Uterus (tissue), 4 donors: ENCODE measurements around the gene ACACB. TPM values are rescaled to one million over a fixed set of nuclear protein-coding genes. Genes with fewer than 3 reads are reported as not detected.

Experiments used
- DNase-seq, 2 donors: peaks; one replicate each; pipeline ENCODE4 v3.0.0-alpha.2; 2019 to 2020
- H3K27ac ChIP-seq, 2 donors: fragments of 200-600 bp; sonication (generic); 1 replicate in 1 of 2; 2 replicates in 1 of 2; pipeline ENCODE4 v1.5.1; 2016 to 2018
- H3K27me3 ChIP-seq, 2 donors: fragments of 200-600 bp; sonication (generic); one replicate each; pipeline ENCODE4 v1.5.1; 2018 to 2019; ENCODE audit warnings: control low read depth in 1 of 2
- H3K36me3 ChIP-seq, 2 donors: fragments of 200-600 bp; sonication (generic); one replicate each; pipeline ENCODE4 v1.5.1; 2019; ENCODE audit warnings: control low read depth in 1 of 2
- H3K4me1 ChIP-seq, 2 donors: fragments of 200-600 bp; sonication (generic); one replicate each; pipeline ENCODE4 v1.5.1; 2018 to 2019; ENCODE audit warnings: control low read depth in 1 of 2
- H3K4me3 ChIP-seq, 2 donors: fragments of 200-600 bp; sonication (generic); 1 replicate in 1 of 2; 2 replicates in 1 of 2; pipeline ENCODE4 v1.5.1; 2018 to 2019; ENCODE audit warnings: mild to moderate bottlenecking in 1 of 2
- H3K9me3 ChIP-seq, 2 donors: fragments of 200-600 bp; sonication (generic); one replicate each; pipeline ENCODE4 v1.5.1; 2019; ENCODE audit warnings: control low read depth in 1 of 2
- CTCF ChIP-seq, 4 experiments: fragments of 200-600 bp in 2 of 4; fragments of 450-650 bp in 2 of 4; sonication (generic) in 2 of 4; IDR thresholded peaks; one replicate each; pipeline ENCODE4 v1.5.1; 2016 to 2019; ENCODE audit warnings: antibody characterized with exemption in 4 of 4, mild to moderate bottlenecking in 2 of 4, moderate library complexity in 1 of 4
- POLR2A ChIP-seq, 2 donors: fragments of 450-650 bp; IDR thresholded peaks; one replicate each; pipeline ENCODE4 v1.6.1; 2016; ENCODE audit warnings: antibody characterized with exemption in 2 of 2, mild to moderate bottlenecking in 1 of 2, moderate library complexity in 1 of 2
- intact Hi-C: fragments of 100-400 bp; cut with DNase I; formaldehyde crosslinking; loops from one replicate; pipeline ENCODE4 v1.15.1; 2023; ENCODE audit warnings: low total_unique reads
- total RNA-seq, 4 donors: library from RNA; depleted of rRNA in 3 of 4; stranded (reverse); fragments of >200 nt in 3 of 4; gene quantifications; one replicate each; pipeline versions ENCODE4 v1.1.0 to v1.2.4, GENCODE V29; 2014 to 2023
- donor health status: DM: yes; HTN: yes; CAD: no.

Gene ACACB
- total RNA-seq, 4 donors from 2014 or later: 22.0 to 137 (median 97.2) TPM

DNA sequence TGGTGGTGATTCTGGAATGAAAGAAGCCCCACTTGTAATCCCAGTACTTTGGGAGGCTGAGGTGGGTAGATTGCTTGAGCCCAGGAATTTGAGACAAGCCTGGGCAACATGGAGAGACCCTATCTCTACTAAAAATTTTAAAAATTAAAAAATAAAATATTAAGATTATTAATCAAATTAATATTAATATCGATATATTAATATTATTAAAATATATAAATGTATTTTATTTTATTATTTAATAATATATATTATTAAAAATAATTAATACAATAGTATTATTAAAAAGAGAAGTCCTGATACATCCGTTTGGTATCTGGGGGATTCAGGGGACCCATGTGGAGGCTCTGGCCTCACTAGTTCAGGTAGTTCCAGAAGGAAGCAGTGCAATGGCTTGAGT lies 124.0 kb downstream of the ACACB start:
- intact Hi-C loops: no loop called here
- TF ChIP-seq CTCF (IDR thresholded peaks at IDR 0.05) (no peak), POLR2A (IDR thresholded peaks at IDR 0.05) (no peak)
- H3K36me3 ChIP-seq: no peaks in the 10 kb centered on the region
- no peaks in the 10 kb centered on the region for H3K27me3 ChIP-seq
- H3K27ac ChIP-seq: no peak overlapping the region
- DNase-seq: no peak
- H3K9me3 ChIP-seq: no peaks in the 10 kb centered on the region
- H3K4me1 ChIP-seq: no peaks in the 10 kb centered on the region
- H3K4me3 ChIP-seq: no peak overlapping the region

GRCh38 chr12:109241936-109242335 lies 125.5 kb downstream of the ACACB start:
- Histone ChIP-seq H3K27me3 (no peaks in the 10 kb centered on the region), H3K4me1 (no peaks in the 10 kb centered on the region), H3K27ac (no peak overlapping the region), H3K4me3 (no peak overlapping the region), H3K36me3 (no peaks in the 10 kb centered on the region), H3K9me3 (no peaks in the 10 kb centered on the region)
- intact Hi-C loops: no loop called here
- TF ChIP-seq POLR2A (IDR thresholded peaks at IDR 0.05) (no peak), CTCF (IDR thresholded peaks at IDR 0.05) (no peak)
- no peak for DNase-seq

- intact Hi-C loops: no loop called here
- Histone ChIP-seq H3K36me3 (no peaks in the 10 kb centered on the region), H3K9me3 (no peaks in the 10 kb centered on the region), H3K4me1 (no peaks in the 10 kb centered on the region), H3K27ac (no peak overlapping the region), H3K27me3 (no peaks in the 10 kb centered on the region), H3K4me3 (no peak overlapping the region)
- DNase-seq: no peak
- TF ChIP-seq CTCF (IDR thresholded peaks at IDR 0.05): no peak
- TF ChIP-seq POLR2A (IDR thresholded peaks at IDR 0.05): no peak
Measured at GRCh38 chr12:109244073-109244472, 127.7 kb downstream of the ACACB start.

DNA sequence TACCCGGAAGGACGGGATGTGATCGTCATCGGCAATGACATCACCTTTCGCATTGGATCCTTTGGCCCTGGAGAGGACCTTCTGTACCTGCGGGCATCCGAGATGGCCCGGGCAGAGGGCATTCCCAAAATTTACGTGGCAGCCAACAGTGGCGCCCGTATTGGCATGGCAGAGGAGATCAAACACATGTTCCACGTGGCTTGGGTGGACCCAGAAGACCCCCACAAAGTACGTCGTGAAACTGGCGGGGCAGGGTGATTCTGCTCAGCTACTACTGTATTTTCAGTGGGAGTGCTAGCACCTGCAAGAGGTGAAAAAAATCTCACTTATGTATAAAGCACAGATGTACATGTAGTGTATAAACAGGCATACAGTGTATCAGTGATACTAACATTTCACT lies 129.8 kb downstream of the ACACB start:
- H3K36me3 ChIP-seq: no peaks in the 10 kb centered on the region
- H3K27ac ChIP-seq: no peak overlapping the region
- TF ChIP-seq CTCF (IDR thresholded peaks at IDR 0.05): no peak
- TF ChIP-seq POLR2A (IDR thresholded peaks at IDR 0.05): no peak
- H3K9me3 ChIP-seq: no peaks in the 10 kb centered on the region
- H3K4me3 ChIP-seq: no peak overlapping the region
- no peaks in the 10 kb centered on the region for H3K4me1 ChIP-seq
- no peaks in the 10 kb centered on the region for H3K27me3 ChIP-seq
- no peak for DNase-seq
- intact Hi-C loops: no loop called here

DNA sequence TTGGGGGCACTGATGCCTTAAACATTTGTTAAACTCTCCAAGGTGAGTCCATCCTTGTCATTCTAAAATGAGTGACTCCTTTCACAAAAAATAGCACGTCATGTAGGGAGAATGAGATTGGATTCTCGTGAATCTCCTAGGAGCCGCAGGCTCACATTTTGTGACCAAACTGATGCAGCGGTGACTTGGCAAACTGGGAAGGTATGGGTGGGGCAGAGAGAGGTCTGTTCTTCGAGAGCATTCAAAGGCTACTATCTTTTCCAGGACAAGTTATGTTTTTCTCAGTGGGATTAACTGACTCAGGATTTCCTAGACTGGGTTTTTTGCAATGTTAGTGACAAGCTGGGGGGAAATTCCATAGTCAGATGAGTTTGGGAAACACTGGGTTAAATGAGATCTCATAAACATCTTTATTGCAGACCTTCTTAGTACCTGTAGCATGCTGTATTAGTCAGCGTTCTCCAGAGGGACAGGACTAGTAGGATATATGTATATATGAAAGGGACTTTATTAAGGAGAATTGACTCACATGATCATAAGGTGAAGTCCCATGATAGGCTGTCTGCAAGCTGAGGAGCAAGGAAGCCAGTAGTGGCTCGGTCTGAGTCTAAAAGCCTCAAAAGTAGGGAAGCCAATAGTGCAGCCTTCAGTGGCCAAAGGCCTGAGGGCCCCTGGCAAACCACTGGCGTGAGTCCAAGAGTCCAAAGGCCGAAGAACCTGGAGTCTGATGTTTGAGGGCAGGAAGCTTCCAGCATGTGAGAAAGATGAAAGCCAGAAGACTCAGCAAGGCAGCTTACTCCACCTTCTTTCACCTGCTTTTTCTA lies 131.7 kb downstream of the ACACB start:
- no peaks in the 10 kb centered on the region for H3K36me3 ChIP-seq
- no peak overlapping the region for H3K4me3 ChIP-seq
- no peak for TF ChIP-seq POLR2A (IDR thresholded peaks at IDR 0.05)
- TF ChIP-seq CTCF (IDR thresholded peaks at IDR 0.05): no peak
- no peaks in the 10 kb centered on the region for H3K4me1 ChIP-seq
- no peak overlapping the region for H3K27ac ChIP-seq
- DNase-seq: no peak
- intact Hi-C loops: no loop called here
- H3K9me3 ChIP-seq: no peaks in the 10 kb centered on the region
- H3K27me3 ChIP-seq: no peaks in the 10 kb centered on the region
